ENCODE measurements around the gene FOXP1. TPM values are rescaled to one million over a fixed set of nuclear protein-coding genes. Genes with fewer than 3 reads are reported as not detected.

The FOXP1 gene
- total RNA-seq, 4 donors from 2014 or later: 103 to 173 (median 140) TPM

- TF ChIP-seq CTCF (IDR thresholded peaks at IDR 0.05) (no peak), POLR2A (IDR thresholded peaks at IDR 0.05) (no peak)
Measured at GRCh38 chr3:70905491-70905890, 678.0 kb downstream of the FOXP1 start.

More at GRCh38 chr3:70905491-70905890, 678.0 kb downstream of the FOXP1 start:
- Histone ChIP-seq H3K9me3 (no peaks in the 10 kb centered on the region), H3K4me1 (no peaks in the 10 kb centered on the region), H3K36me3 (no peaks in the 10 kb centered on the region), H3K27ac (no peak overlapping the region), H3K4me3 (no peak overlapping the region), H3K27me3 (no peaks in the 10 kb centered on the region)
- DNase-seq: no peak

Small RNA genes within 50 kb of the gene (small RNA-seq; reads per million reads assigned to genes)
- 0 to 0.29 reads per million in 2 donors for gene MIR1284

Other genes with a start within 250 kb of the FOXP1 start
- 10 to 100 TPM; 20.6 to 40.8 (median 23.9) TPM for gene EIF4E3, start 141.7 kb upstream of the FOXP1 start, total RNA-seq
- gene GPR27, start 170.1 kb upstream of the FOXP1 start, total RNA-seq: not detected
- gene PROK2, start 201.4 kb upstream of the FOXP1 start, total RNA-seq: not detected